ENCODE data around the gene ISL2.
A peak's percentile ranks its signal among the peaks of the same experiment; 100 is the strongest.

ISL2 gene

DNA sequence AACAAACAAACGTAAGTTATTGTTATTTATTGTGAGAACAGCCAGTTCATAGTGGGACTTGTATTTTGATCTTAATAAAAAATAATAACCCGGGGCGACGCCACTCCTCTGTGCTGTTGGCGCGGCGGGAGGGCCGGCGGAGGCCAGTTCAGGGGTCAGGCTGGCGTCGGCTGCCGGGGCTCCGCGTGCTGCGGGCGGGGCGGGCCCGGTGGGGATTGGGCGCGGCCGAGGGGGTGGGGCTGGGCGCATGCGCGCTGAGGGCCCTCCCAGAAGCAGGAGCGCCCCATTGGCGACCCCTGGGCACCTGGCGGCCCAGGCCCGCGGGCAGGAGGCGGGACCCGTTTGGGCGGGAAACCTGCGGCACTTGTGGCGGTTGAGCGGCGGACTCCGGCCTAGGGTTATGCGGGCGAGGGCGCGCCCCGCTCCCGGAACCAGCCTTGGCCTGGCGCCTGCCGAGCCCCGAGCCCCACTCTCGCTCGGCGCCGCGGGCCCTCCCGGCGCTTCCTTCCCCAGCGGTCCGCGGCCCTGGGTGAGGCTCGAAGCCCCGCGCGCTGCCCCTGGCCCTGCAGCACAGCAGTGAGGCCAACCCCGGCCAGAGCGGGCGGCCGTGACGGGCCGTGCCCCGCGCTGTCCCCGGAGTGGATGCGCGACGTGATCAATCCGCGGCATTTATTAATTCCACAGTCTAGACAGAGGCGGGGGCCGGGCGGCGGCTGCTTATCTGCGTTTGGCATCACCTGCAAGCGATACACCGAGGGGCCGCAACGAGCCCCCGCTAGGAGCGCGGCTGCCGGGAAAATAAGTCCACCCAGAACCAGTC, 6.0 kb downstream of the ISL2 start:
- DNase-seq, result peak in 1 of 2 experiments; percentile 18

GRCh38 chr15:76343313-76343996, 6.9 kb downstream of the ISL2 start:
- no peak for DNase-seq

DNA sequence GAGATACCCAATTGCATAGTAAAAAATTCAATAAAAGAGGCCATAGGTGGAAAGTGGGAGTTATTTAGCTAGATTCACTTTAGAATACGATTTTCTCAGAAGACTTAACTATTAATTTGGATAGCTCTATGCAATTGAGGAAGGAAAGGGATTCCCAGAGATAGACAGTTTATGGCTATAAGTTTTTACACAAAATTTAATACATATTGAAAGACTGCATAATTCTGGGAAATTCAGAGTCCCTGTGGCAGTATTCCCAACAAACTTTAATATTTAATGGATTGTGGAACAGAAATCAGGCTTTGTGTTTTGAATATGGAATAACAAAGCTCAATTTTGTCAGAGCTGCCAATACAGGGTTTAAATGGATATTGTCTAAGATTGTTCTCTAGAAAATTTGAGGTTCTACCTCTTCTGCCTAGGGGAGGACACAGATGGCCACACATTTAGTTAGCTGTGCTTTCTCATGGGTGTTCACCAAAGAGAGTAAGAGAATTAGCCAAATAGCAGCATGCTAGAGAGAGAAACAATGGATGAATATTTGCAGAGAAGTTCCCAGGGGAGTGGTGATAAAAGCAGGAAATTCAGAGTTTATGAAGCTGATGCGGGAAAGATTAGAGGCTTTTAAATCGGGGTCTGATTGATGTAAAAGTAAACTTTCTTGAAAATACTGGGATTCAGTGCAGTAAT, 8.5 kb downstream of the ISL2 start:
- no peak for DNase-seq

DNA sequence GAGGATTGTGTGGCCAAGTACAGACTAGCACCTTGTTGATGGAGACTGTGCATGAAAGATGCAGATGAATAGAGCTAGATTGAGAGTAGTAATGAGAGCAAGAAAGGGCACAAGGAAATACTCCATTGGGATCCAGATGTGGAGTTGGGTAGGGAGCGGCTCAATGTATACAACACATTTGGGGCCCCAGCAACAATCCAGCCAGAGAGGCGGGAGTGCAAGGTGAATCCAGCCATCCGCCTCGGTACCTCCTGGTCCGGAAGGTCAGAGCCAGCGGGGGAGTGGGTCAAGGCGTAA, 9.0 kb downstream of the ISL2 start:
- DNase-seq, result no peak

DNA sequence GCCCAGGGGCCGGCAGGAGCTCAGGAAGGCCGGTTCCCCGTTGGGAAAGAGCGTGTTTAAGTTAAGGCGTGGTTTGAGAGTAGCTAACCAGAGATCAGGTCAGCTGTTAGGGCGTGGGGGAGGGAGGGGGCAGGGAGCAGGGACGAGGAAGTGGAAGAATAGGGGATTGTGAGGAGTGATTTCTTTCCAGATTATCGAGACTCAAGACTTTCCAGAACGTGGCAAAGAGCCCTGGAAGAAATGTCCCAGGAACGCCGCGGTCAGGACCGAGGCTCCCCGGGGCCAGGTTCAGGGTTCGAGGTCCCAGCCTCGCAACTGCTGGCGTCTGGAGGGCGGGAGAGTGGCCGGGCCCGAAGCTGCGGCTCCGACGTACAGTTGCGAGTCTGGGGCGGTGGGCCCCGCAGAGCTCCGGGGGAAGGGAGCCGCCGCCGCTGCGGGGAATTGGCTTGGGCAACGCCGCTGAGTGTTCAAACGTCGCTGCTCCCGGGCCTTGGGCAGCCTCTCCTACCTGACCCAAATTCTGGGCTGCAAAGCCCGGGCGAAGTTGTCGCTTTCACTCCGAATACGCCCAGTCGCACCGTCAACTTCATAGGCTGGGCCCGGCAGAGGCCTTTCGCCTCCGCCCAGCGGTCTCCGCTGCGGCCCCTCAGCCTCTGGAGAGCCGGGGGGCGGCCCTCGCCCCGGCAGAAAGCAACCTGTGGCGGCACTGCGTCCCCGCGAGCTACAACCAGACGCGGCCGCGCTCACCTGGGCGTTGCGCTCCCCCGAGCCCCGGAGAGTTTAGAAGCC, 9.5 kb downstream of the ISL2 start:
- DNase-seq, result peak in 1 of 2 experiments; percentile 19

DNA sequence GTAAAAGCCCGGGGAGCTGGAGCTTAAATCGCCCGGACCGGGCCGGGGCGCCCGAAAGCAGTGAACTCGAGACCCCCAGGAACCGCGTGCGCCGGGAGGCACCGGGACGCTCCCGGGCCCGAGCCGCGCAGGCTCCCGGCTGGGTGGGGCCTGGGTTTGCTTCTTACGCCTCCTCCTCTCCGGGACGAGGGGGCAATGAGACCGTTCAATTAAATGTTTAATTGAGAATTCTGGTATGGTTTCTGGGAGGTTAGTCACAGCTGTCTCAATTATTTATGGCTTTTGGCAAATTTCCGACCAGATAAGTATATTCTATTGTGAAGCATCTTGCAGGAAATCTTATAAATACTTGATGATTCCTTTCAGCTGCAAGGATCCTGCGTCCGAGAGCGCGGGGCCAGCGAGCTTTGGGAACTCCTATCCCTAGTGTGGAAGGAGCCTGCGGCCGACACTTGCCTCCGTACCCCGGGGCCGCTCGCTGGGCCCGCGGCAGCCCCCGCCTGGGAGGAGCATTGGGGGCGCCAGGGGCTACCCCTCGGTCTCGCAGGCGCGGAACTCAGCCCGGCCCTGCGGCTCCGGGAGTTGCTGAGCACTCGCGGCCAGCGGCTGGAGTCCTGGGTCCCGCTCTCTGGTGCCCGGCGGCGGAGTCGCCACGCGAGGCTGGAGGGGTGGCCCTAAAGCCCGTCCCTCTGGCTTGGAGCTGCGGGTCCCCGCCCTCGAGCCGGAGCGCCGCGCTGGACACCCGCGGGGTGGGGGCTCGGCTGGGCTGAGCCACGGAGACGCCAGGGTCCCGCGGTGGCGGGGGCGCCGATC, 10.3 kb downstream of the ISL2 start:
- no peak for DNase-seq

DNA sequence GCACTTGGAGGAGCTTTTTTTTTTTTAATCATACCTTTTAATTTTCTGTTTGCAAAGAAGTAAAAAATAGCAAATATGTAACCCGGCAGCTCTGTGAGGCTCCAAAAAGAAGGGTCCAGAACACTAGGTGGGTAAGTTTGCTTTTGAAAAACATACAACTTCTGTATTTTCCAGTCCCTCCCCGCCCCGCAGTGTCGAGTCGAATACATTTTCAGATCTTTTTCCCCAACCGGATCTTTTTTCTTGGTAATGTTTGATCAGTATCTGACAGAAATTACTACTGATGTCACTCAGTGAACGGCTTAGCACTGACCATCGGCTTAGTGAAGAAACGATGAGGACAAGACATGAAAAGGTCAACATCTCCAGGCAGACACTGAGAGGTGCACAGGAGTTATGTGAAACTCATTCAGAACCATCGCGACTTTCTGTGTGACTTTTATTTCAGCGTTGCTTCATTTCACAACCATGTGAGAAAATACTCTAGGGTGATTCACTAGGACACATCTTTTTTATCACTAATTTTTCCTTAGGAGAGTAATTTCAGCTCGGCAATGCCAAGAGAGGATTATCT, 11.0 kb downstream of the ISL2 start:
- DNase-seq, result no peak

GRCh38 chr15:76349301-76350070, 12.9 kb downstream of the ISL2 start:
- DNase-seq, result no peak

DNA sequence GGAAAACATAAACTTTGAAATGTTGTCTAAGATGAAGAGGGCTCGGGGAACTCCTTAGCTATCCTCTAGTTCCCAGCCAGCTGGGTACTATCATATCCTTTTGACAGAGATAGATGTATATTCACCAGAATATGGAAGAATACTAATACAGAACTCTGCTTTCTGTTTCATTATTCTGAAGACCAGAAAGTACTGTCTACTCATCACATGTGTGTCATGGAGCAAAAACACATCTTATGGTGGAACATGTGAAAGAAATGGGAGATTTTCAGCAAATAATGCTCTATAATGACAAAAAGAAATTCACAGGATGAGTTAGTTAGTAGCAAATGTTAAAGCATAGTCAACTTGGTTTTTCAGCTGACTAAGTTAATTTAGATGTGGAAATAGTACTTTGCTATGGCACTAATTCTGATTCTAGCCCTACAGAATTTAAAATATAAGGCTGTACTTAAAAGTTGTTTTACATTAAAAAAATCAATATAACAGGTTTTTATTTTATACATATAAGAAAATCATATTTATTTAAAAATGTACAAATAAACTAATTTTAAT, 16.5 kb downstream of the ISL2 start:
- no peak for DNase-seq

DNA sequence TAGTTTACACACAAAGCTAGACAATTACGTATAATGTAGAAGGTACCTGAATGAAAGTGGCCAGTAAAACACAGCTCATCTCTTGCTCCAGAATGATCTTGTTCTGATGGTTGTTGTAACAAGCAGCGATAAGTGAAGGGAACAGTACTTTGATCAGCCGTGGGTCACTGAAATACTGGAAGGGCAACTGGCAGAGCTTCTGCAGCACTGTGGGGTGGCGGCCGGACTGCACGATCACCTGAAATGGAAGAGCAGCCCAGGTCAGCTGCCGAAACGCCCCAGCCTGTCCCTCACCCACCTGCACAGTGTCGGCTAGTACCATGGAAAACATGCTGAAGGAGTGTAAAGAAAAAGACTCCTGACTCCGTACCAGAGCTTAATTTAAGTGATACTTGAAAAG, 17.3 kb downstream of the ISL2 start:
- no peak for DNase-seq

- DNase-seq, result no peak
These were observed 18.4 kb downstream of the ISL2 start for GRCh38 chr15:76354823-76355440.

DNA sequence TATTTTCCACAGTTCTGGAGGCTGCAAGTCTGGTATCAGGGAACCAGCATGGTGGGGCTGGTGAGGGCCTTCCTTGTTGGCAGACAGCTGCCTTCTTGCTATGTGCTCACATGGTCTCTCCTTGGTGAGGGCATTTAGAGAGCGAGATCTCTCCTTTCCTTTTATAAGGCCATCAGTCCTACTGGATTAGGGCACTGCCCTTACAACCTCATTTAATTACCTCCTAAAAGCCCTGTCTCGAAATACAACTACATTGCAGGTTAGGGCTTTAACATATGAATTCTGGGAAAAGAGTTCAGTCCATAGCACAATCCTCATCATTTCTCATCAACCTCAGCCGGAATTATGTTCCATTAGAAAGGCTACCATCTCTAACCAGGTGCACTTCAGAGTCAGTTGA, 21.9 kb downstream of the ISL2 start:
- DNase-seq, result no peak

GRCh38 chr15:76359152-76359551, 22.6 kb downstream of the ISL2 start:
- DNase-seq, result no peak

DNA sequence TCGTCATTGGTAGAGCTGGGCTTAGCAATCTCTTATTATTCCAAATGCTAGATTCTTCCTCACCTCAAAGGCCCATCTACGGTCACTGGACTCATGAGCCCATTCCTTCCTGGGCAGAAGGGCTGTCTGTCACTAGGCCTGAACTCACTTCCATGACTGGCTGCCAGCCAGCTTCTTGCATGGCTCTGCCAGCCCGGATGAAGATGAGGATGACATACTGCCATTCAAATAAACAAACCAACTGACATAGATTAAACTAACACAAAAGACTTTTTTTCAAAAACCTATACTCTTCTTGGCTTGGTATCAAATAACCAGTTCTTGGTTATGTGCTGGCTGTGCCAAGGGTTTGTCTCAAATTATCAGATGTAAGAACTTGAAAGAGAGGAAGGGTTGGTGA, 23.8 kb downstream of the ISL2 start:
- no peak for DNase-seq

GRCh38 chr15:76363251-76363650, 26.7 kb downstream of the ISL2 start:
- DNase-seq, result no peak

GRCh38 chr15:76366714-76367113, 30.1 kb downstream of the ISL2 start:
- DNase-seq, result no peak

DNA sequence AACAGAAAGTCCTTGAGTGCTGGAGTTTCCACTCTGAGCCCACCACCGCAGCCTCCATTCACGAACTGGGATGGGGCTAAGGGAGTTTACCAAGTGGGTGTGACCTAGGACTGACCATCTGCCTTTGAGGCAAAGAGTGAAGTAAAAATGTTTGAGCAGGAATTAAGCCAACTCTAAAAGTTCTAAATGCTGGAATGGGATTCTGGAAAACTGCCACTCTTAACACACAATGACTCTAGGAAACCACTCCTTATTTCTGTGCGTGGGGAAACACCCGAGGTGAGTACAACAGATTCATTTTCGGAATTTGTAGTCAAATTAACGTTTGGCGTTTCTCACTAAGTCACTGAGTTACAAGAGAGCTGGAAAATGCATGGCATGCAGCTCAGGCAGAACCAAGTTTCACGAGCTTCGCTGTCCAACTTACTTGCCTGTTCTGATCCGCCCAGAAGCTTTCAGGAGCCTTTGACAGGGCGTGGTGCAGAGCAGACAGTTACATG, 31.6 kb downstream of the ISL2 start:
- DNase-seq, result no peak

- DNase-seq, result no peak
These were observed 39.5 kb downstream of the ISL2 start for GRCh38 chr15:76376029-76376428.

DNA sequence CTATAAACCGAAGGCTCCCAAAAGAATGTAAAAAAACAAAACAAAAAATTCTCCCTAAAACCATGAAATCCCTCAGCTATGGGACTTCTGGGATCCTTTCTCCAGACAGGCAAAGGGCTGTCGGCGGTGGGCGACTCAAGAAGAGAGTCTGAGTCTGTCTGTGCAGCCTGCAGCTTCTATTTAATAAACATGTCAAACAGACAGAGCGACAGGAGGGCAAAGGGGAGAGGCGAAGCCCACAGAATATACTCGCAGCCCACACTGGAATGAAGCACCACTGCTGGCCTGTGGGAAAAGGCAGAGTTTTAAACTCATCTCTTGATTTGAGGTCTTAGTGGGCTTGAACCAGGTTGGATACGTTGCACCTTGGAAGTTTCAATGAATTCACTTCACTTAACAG, 40.2 kb downstream of the ISL2 start:
- no peak for DNase-seq

GRCh38 chr15:76377217-76377616, 40.6 kb downstream of the ISL2 start:
- DNase-seq, result no peak
